Tibial artery (tissue), 4 donors: ENCODE data around the gene RPF1.

ENCODE experiments used
- DNase-seq, 2 donors: peaks; one replicate each; pipeline ENCODE4 v3.0.0-alpha.2; 2019
- H3K27ac ChIP-seq, 2 donors: fragments of 200-600 bp; sonication (generic) in 1 of 2; 1 replicate in 1 of 2; 2 replicates in 1 of 2; pipeline ENCODE4 v1.5.1; 2018 to 2019; ENCODE audit warnings: mild to moderate bottlenecking in 1 of 2
- H3K27me3 ChIP-seq, 2 donors: fragments of 200-600 bp; sonication (generic) in 1 of 2; one replicate each; pipeline versions ENCODE4 v1.5.1 to v1.6.0; 2016 to 2019
- H3K36me3 ChIP-seq, 3 donors: fragments of 200-600 bp; sonication (generic) in 2 of 3; one replicate each; pipeline ENCODE4 v1.5.1; 2016 to 2019; ENCODE audit warnings: mild to moderate bottlenecking in 2 of 3
- H3K4me1 ChIP-seq, 4 donors: fragments of 200-600 bp; sonication (generic) in 2 of 4; 1 replicate in 3 of 4; 2 replicates in 1 of 4; pipeline ENCODE4 v1.5.1; 2016 to 2019
- H3K4me3 ChIP-seq, 2 donors: fragments of 200-600 bp; sonication (generic) in 1 of 2; 1 replicate in 1 of 2; 2 replicates in 1 of 2; pipeline ENCODE4 v1.5.1; 2018 to 2019; ENCODE audit warnings: mild to moderate bottlenecking in 2 of 2
- H3K9me3 ChIP-seq, 3 donors: fragments of 200-600 bp; sonication (generic) in 1 of 3; one replicate each; pipeline ENCODE4 v1.5.1; 2016 to 2019
- CTCF ChIP-seq, 2 experiments: fragments of 200-600 bp in 1 of 2; fragments of 450-650 bp in 1 of 2; IDR thresholded peaks; one replicate each; pipeline ENCODE4 v1.5.1; 2017 to 2019; ENCODE audit warnings: antibody characterized with exemption in 2 of 2, mild to moderate bottlenecking in 1 of 2, moderate library complexity in 1 of 2
- intact Hi-C: fragments of 100-400 bp; cut with DNase I; formaldehyde crosslinking; loops from one replicate; pipeline ENCODE4 v1.15.0; 2023; ENCODE audit warnings: low total_unique reads

RPF1 gene

GRCh38 chr1:84497631-84498275 lies 18.7 kb downstream of the RPF1 start:
- Histone ChIP-seq H3K27me3 (no peaks in the 10 kb centered on the region), H3K9me3 (no peaks in the 10 kb centered on the region), H3K36me3 (peaks cover 26 to 62% (median 62%) of the 10 kb centered on the region in 3 donors), H3K4me1 (peaks cover 0 to 33% (median 8%) of the 10 kb centered on the region in 4 donors), H3K27ac (no peak overlapping the region), H3K4me3 (no peak overlapping the region)
- intact Hi-C loops: no loop called here
- TF ChIP-seq CTCF (IDR thresholded peaks at IDR 0.05): no peak
- DNase-seq: no peak

GRCh38 chr1:84502927-84503326 lies 23.9 kb downstream of the RPF1 start:
- Histone ChIP-seq H3K9me3 (no peaks in the 10 kb centered on the region), H3K4me3 (peak overlapping the region in 1 of 2 donors; percentile 8), H3K27ac (no peak overlapping the region), H3K36me3 (peaks cover 9 to 19% (median 17%) of the 10 kb centered on the region in 3 donors), H3K4me1 (peaks cover 0 to 53% (median 23%) of the 10 kb centered on the region in 4 donors), H3K27me3 (no peaks in the 10 kb centered on the region)
- intact Hi-C loops: loop anchor here (10.0 kb wide), 2 partner anchors 102 to 192 kb away; partner anchors contain the start of gene SSX2IP
- no peak for DNase-seq
- no peak for TF ChIP-seq CTCF (IDR thresholded peaks at IDR 0.05)

GRCh38 chr1:84504580-84505492 lies 25.8 kb downstream of the RPF1 start:
- DNase-seq: no peak
- Histone ChIP-seq H3K4me3 (peak overlapping the region; percentile 61 to 76), H3K36me3 (peaks cover 0 to 4% (median 3%) of the 10 kb centered on the region in 3 donors), H3K27me3 (no peaks in the 10 kb centered on the region), H3K9me3 (no peaks in the 10 kb centered on the region), H3K4me1 (peaks cover 0 to 46% (median 23%) of the 10 kb centered on the region in 4 donors), H3K27ac (peak overlapping the region; percentile 86 to 97)
- intact Hi-C loops: loop anchor here (5.0 to 10.0 kb wide), 3 partner anchors 67 to 190 kb away; partner anchors contain the start of genes CTBS and SSX2IP
- no peak for TF ChIP-seq CTCF (IDR thresholded peaks at IDR 0.05)

GRCh38 chr1:84505493-84506001 lies 26.5 kb downstream of the RPF1 start:
- no peaks in the 10 kb centered on the region for H3K27me3 ChIP-seq
- TF ChIP-seq CTCF (IDR thresholded peaks at IDR 0.05): no peak
- intact Hi-C loops: loop anchor here (5.0 to 10.0 kb wide), 3 partner anchors 67 to 189 kb away; partner anchors contain the start of genes CTBS and SSX2IP
- peak overlapping the region; percentile 86 to 97 for H3K27ac ChIP-seq
- H3K4me3 ChIP-seq: peak overlapping the region; percentile 61 to 76
- no peaks in the 10 kb centered on the region for H3K36me3 ChIP-seq
- peaks cover 0 to 41% (median 23%) of the 10 kb centered on the region in 4 donors for H3K4me1 ChIP-seq
- peak; percentile 52 to 80 for DNase-seq
- H3K9me3 ChIP-seq: no peaks in the 10 kb centered on the region

GRCh38 chr1:84506002-84506728 lies 27.1 kb downstream of the RPF1 start, which contains the start of the genes GNG5 and SPATA1:
Gene GNG5, minus strand, starts transcription at chr1:84506581. Its CDS starts 490 bp downstream, at chr1:84506091.
Gene SPATA1, plus strand, starts transcription at chr1:84506386. Its CDS starts 9,974 bp downstream, at chr1:84516360.
- Histone ChIP-seq H3K4me3 (peak within 1 kb of the TSS; percentile 61 to 76), H3K27me3 (no peaks in the 10 kb centered on the region), H3K36me3 (no peaks in the 10 kb centered on the region), H3K9me3 (no peaks in the 10 kb centered on the region), H3K27ac (peak within 1 kb of the TSS; percentile 86 to 97), H3K4me1 (peaks cover 0 to 34% (median 21%) of the 10 kb centered on the region in 4 donors)
- peak; percentile 98 to 99 for DNase-seq
- intact Hi-C loops: loop anchor here (5.0 to 10.0 kb wide), 3 partner anchors 66 to 189 kb away; partner anchors contain the start of genes CTBS and SSX2IP
- no peak for TF ChIP-seq CTCF (IDR thresholded peaks at IDR 0.05)
